Kidney glomerular epithelial cell (primary cell): ENCODE data around the gene MAP1B.

Experiments
- DNase-seq: peaks from one replicate; lab custom pipeline; 2025; lab: John Stamatoyannopoulos, UW

MAP1B gene

GRCh38 chr5:72194846-72195245 lies 87.6 kb downstream of the MAP1B start:
- no peak for DNase-seq

DNA sequence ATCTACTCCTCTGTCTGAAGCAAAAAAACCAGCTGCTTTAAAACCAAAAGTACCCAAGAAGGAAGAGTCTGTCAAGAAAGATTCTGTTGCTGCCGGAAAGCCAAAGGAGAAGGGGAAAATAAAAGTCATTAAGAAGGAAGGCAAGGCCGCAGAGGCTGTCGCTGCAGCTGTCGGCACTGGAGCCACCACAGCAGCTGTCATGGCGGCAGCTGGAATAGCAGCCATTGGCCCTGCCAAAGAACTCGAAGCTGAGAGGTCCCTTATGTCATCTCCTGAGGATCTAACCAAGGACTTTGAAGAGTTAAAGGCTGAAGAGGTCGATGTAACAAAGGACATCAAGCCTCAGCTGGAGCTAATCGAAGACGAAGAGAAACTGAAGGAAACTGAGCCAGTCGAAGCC lies 88.3 kb downstream of the MAP1B start:
- DNase-seq, result no peak

- no peak for DNase-seq
These were observed 90.1 kb downstream of the MAP1B start for GRCh38 chr5:72197393-72197792.

DNA sequence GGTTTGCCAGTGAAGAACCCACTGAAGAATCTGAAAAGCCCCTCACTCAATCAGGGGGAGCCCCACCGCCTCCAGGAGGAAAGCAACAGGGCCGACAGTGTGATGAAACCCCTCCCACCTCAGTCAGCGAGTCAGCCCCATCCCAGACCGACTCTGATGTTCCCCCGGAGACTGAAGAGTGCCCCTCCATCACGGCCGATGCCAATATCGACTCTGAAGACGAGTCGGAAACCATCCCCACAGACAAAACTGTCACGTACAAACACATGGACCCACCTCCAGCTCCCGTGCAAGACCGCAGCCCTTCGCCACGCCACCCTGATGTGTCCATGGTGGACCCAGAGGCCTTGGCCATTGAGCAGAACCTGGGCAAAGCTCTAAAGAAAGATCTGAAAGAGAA lies 92.4 kb downstream of the MAP1B start:
- no peak for DNase-seq

GRCh38 chr5:72202331-72202825 lies 95.1 kb downstream of the MAP1B start:
- no peak for DNase-seq

GRCh38 chr5:72203251-72203845 lies 96.1 kb downstream of the MAP1B start:
- no peak for DNase-seq

DNA sequence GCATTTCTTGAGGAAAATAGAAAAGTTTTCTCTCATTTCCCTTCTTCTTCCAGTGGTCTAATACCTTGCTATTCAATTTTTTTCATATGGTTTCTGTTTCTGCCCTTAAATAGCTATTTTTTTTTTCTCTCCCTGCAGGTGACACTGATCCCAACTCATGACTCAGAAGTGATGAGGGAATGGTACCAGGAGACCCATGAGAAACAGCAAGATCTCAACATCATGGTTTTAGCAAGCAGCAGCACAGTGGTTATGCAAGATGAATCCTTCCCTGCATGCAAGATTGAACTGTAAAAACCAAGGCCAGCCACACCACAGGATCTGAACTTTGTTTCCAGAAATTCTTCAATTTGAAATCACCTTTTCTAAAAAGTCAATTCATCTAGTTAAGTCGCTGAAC lies 97.7 kb downstream of the MAP1B start:
- no peak for DNase-seq

DNA sequence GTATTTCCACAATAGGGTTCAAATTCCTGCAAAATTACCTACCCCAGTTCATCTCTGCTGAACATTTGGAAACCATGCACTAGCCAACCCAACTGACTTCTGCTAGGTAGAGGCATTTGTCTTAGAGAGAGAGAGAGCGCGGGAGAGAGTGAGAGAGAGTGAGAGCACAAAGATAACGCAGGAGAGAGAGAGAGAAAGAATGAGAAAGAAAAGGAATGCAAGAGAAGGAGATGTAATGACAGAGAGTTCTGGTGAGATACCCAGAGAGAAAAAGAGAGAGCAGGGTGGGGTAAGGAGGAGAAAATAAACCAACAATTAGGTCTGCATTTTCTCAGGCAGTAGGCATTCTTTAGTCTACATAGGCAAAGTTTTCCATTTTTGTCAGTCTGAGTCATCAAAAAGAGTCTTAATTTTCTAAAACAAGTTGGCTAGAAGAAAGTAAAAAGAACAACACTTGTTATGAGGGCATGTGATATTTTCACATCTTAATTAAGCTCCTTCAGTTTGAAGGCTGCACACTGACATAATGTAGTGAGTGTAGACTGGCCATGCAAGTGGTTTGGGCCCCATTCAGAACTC lies 98.2 kb downstream of the MAP1B start:
- no peak for DNase-seq

- DNase-seq, result no peak
These were observed 98.9 kb downstream of the MAP1B start for GRCh38 chr5:72206160-72206559.

GRCh38 chr5:72206994-72207393 lies 99.7 kb downstream of the MAP1B start:
- DNase-seq, result no peak

DNA sequence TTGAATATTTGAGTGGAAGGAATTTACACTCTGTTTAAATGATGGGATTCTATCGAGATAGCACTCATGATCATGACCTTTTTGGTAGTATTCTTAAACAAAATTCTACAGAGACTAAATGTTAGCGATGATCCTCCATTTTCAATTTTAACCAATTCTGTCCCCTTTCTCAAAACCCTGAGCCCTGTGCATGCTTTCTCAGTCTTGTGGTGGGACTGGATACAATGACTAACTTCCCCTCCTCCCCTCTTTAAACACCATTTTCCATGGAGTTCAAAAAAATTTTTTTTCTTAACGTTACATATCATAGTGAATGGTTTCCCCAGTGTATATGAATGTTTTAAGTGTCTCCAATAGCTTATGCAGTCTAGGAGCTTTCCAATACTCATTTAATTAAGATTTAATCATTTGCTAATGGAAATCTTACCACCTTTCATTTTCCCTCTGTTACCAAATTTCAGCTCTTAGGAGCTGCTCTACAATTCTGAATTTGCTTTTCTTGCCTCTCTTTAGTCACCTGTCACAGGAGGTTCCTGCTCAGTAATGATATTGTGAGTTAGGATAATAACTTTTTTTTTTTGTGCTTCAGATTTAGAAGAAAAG lies 101.2 kb downstream of the MAP1B start:
- DNase-seq, result no peak

GRCh38 chr5:72209147-72210115 lies 102.2 kb downstream of the MAP1B start:
- no peak for DNase-seq

GRCh38 chr5:72210888-72211678 lies 103.8 kb downstream of the MAP1B start:
- peak; percentile 60 for DNase-seq

- no peak for DNase-seq
These were observed 104.9 kb downstream of the MAP1B start for GRCh38 chr5:72212171-72212570.

DNA sequence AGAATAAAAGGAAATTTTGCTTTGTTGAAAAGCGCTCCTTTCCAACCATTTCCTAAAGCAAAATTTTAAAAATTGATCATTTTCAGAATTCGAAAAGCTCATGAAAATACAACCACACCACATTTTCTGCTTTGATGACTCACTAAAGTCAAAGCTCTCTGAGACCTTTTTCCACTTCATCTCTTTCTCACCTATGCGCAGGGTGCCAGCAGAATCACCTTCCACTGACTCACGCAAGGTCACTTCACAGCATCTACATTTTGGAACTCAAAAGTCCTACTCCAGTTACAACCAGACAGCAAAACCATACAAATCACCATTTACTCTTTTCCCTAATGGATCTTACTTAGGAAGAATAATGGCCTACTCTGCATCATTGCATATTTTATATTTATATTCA lies 106.2 kb downstream of the MAP1B start:
- no peak for DNase-seq

DNA sequence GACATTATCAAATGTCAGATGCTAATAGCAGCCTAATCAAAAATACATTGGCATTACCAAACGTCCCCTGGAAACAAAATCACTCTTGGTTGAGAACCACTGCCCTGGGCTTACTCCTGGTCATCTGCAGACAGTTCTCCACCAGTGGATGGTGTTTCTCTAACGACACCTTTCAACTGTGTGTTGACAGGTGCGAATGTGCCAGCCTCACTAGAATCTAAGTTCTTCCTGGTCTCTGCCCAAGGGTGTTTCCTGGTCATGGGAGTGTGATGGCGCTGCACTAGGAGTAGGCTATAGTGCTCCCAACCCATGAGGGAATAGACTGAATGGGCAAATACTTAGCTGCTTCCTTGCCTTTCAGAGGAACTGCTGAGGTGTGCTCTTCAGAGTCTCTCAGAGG lies 106.9 kb downstream of the MAP1B start:
- no peak for DNase-seq

DNA sequence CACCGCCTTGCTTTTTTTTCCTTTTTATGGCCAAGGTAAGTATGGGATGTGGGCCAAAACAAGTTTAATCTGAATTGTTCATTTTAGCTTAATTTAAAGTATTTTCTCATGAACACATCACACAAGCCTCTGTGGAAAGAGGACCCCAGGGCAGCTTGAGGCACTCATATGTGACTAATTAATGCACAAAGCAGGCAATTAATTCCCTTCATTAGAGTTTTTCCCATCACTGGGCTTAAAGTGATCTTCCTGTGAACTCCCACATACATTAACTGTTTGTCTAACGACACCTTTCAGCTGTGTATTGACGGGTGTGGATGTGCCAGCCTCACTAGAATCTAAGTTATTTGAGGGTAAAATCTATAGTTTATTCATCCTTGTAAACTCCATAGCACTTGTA lies 109.5 kb downstream of the MAP1B start:
- no peak for DNase-seq

GRCh38 chr5:72221099-72221498 lies 113.8 kb downstream of the MAP1B start:
- DNase-seq, result no peak

GRCh38 chr5:72221541-72221940 lies 114.3 kb downstream of the MAP1B start:
- DNase-seq, result no peak

DNA sequence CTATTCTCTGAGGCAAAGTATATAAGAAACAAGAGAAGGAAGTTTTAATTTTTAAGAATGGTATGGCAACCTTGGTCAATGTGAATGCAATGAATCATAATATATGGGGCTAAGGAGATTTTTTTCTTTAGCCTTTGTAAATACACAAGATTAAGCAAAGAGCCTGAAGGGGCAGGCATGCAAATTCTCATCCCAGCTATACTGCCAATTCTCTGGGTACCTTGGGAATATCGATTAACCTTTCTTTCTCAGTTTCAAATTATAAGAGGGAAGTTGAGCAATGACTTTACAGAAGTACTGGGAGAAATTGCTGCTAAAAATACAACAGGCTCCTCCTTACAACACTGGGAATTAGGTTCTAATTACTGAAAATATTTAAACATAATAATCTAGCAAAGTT lies 115.2 kb downstream of the MAP1B start:
- DNase-seq, result no peak

GRCh38 chr5:72223371-72223770 lies 116.1 kb downstream of the MAP1B start:
- no peak for DNase-seq
